PC-3 (cell line): ENCODE results near the gene ADCY10. TPM values are rescaled to one million over a fixed set of nuclear protein-coding genes. Genes with fewer than 3 reads are reported as not detected.
"Not testable (repeated sequence)": the region's sequence is repeated elsewhere in the genome, so short reads cannot be mapped to it uniquely, and the experiment has no call there.

Experiments used
- ATAC-seq: fragments of 200-7000 bp; cut with Tn5 transposase; 2 replicates; pipeline ENCODE4 v1.9.1; 2020; ENCODE audit warnings: mild to moderate bottlenecking, moderate library complexity
- BruUV-seq: library from RNA; stranded (reverse); fragments of 400-500 nt; replicated peaks from 2 replicates; lab custom pipeline; 2021; lab: Mats Ljungman, UMichigan
- CTCF ChIA-PET: fragments of 300-600 bp; sonication (Branson Sonifier 250); formaldehyde crosslinking; loops from one replicate; lab custom pipeline; 2022; ENCODE audit warnings: antibody characterized with exemption; lab: Charles Lee
- POLR2A ChIA-PET: fragments of 300-600 bp; sonication (Branson Sonifier 250); formaldehyde crosslinking; loops from one replicate; lab custom pipeline; 2022; ENCODE audit warnings: antibody characterized with exemption; ENCODE audit not compliant: unreplicated experiment; lab: Charles Lee
- DNase-seq: peaks from one replicate; pipeline ENCODE4 v3.0.0-alpha.2; 2015
- H2AFZ ChIP-seq: fragments of 300-600 bp; sonication (generic); 2 replicates; pipeline ENCODE4 v1.6.0; 2016; ENCODE audit warnings: antibody characterized with exemption, low read length
- H3F3A ChIP-seq: fragments of 300-600 bp; sonication (generic); one replicate; pipeline ENCODE4 v1.6.0; 2017; ENCODE audit warnings: antibody characterized with exemption, low read length, control low read depth, mild to moderate bottlenecking; ENCODE audit not compliant: unreplicated experiment
- H3K27ac ChIP-seq: fragments of 300-600 bp; sonication (generic); 2 replicates; pipeline ENCODE4 v1.5.1; 2016; ENCODE audit warnings: mild to moderate bottlenecking, low read length
- H3K27me3 ChIP-seq: fragments of 300-600 bp; sonication (generic); 2 replicates; pipeline ENCODE4 v1.6.1; 2016; ENCODE audit warnings: low read length, mixed read lengths
- H3K36me3 ChIP-seq: fragments of 300-600 bp; sonication (generic); 2 replicates; pipeline ENCODE4 v1.6.1; 2016; ENCODE audit warnings: low read depth, mixed run types, low read length, mixed read lengths
- H3K4me1 ChIP-seq: fragments of 300-600 bp; sonication (generic); 2 replicates; pipeline ENCODE4 v1.5.1; 2016; ENCODE audit warnings: low read length; ENCODE audit not compliant: insufficient read depth
- H3K4me2 ChIP-seq: fragments of 300-600 bp; sonication (generic); 2 replicates; pipeline ENCODE4 v1.6.0; 2016; ENCODE audit warnings: low read length
- H3K4me3 ChIP-seq: fragments of 300-600 bp; sonication (generic); 2 replicates; pipeline ENCODE4 v1.5.1; 2016; ENCODE audit warnings: mild to moderate bottlenecking, low read length, mixed read lengths
- H3K79me2 ChIP-seq: fragments of 300-600 bp; sonication (generic); 2 replicates; pipeline ENCODE4 v1.6.1; 2017; ENCODE audit warnings: low read length, mixed read lengths
- H3K9ac ChIP-seq: fragments of 300-600 bp; sonication (generic); 2 replicates; pipeline ENCODE4 v1.6.0; 2016; ENCODE audit warnings: mild to moderate bottlenecking, low read length
- H3K9me2 ChIP-seq: fragments of 300-600 bp; sonication (generic); replicated peaks from 2 replicates; pipeline ENCODE4 v1.6.1; 2016; ENCODE audit warnings: mixed run types, low read length, mixed read lengths
- H3K9me3 ChIP-seq: fragments of 300-600 bp; sonication (generic); 2 replicates; pipeline ENCODE4 v1.6.1; 2016; ENCODE audit warnings: low read length, mixed read lengths
- H4K20me1 ChIP-seq: fragments of 300-600 bp; sonication (generic); 2 replicates; pipeline ENCODE4 v1.6.1; 2016; ENCODE audit warnings: low read length, mixed read lengths
- EZH2 ChIP-seq: fragments of 300-600 bp; sonication (generic); IDR thresholded peaks from one replicate; pipeline ENCODE4 v1.6.1; 2017; ENCODE audit warnings: antibody characterized with exemption, mild to moderate bottlenecking, low read length; ENCODE audit not compliant: unreplicated experiment
- EZH2phosphoT487 ChIP-seq: fragments of 300-600 bp; sonication (generic); IDR thresholded peaks from 2 replicates; pipeline ENCODE4 v1.6.1; 2018; ENCODE audit warnings: mild to moderate bottlenecking, antibody characterized with exemption, low read length, borderline replicate concordance
- intact Hi-C: fragments of 100-400 bp; cut with micrococcal nuclease; formaldehyde crosslinking; loops from 2 replicates; pipeline ENCODE4 v1.9.0; 2023
- total RNA-seq: library from RNA; depleted of rRNA; stranded (reverse); fragments of >200 nt; gene quantifications from 2 replicates; pipeline ENCODE4 v1.2.3, GENCODE V29; 2014
- TF ChIP-seq, protein P1 (sequence below): fragments of 300-600 bp; sonication (generic); conservative IDR thresholded peaks from 2 replicates; pipeline ENCODE4 v1.5.1; 2017; ENCODE audit warnings: antibody characterized with exemption, low read depth, mild to moderate bottlenecking, low read length

ADCY10 gene
- total RNA-seq, 1 experiment from 2014 or later: not detected

DNA sequence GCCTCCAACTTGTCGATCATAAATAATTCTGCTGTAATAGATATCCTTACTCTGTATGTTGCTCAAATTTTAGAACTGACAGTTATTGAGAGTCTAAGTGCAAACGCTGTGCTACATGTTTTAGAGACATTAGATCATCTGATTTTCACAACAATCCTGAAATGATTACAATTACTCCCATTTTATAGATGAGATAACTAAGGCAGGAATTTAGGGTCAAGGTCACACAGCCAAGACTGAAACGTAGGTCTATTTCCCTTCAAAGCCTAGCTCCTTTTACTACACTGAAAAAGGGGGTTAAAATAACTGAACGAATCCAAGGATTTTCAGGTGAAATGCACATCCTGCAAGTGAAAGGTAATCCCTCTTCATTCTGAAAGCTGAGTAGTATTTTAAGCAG, 19.9 kb upstream of the ADCY10 start:
- H3K9me2 ChIP-seq: no peaks in the 10 kb centered on the region
- ChIA-PET CTCF (interaction anchor here (0.5 to 4.6 kb wide), 2 partner anchors 148 to 190 kb away, joined by 3 to 25 read pairs; no protein-coding TSS in a partner anchor), POLR2A (no interaction called here)
- BruUV-seq: no TSS peak
- H3K79me2 ChIP-seq: peaks cover 70% of the 10 kb centered on the region
- H3K4me3 ChIP-seq: peak overlapping the region; percentile 79
- intact Hi-C loops: no loop called here
- no peak overlapping the region for H2AFZ ChIP-seq
- H3K9ac ChIP-seq: no peak overlapping the region
- H3F3A ChIP-seq: no peaks in the 10 kb centered on the region
- no peak overlapping the region for H3K27ac ChIP-seq
- H3K36me3 ChIP-seq: no peaks in the 10 kb centered on the region
- no peaks in the 10 kb centered on the region for H3K27me3 ChIP-seq
- peak overlapping the region; percentile 91 for H3K4me2 ChIP-seq
- peaks cover 22% of the 10 kb centered on the region for H3K4me1 ChIP-seq
- ATAC-seq: no peak
- no peaks in the 10 kb centered on the region for H4K20me1 ChIP-seq
- no peak for TF ChIP-seq EZH2
- TF ChIP-seq EZH2phosphoT487: no peak
- TF ChIP-seq, protein P1, sequence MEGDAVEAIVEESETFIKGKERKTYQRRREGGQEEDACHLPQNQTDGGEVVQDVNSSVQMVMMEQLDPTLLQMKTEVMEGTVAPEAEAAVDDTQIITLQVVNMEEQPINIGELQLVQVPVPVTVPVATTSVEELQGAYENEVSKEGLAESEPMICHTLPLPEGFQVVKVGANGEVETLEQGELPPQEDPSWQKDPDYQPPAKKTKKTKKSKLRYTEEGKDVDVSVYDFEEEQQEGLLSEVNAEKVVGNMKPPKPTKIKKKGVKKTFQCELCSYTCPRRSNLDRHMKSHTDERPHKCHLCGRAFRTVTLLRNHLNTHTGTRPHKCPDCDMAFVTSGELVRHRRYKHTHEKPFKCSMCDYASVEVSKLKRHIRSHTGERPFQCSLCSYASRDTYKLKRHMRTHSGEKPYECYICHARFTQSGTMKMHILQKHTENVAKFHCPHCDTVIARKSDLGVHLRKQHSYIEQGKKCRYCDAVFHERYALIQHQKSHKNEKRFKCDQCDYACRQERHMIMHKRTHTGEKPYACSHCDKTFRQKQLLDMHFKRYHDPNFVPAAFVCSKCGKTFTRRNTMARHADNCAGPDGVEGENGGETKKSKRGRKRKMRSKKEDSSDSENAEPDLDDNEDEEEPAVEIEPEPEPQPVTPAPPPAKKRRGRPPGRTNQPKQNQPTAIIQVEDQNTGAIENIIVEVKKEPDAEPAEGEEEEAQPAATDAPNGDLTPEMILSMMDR: no peak
- no peaks in the 10 kb centered on the region for H3K9me3 ChIP-seq
- DNase-seq: no peak

DNA sequence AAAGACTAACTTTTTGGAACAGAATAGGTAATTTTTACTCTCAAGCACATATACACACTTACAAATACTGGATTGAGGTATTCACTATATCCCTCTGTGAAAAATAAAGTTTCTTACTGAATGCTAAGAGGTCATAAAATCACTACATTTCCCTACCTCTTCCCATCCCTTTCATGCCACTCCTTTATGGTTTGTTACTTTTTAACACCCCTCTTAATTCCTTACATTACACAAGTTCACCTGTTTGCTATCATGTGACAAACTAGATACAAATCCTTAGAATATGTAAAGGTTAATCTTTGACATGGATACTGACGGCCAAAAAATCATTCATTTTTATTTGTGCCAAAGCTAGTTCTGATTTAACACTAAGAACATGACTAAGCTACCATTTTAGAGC, 15.8 kb upstream of the ADCY10 start:
- intact Hi-C loops: no loop called here
- BruUV-seq: no TSS peak

DNA sequence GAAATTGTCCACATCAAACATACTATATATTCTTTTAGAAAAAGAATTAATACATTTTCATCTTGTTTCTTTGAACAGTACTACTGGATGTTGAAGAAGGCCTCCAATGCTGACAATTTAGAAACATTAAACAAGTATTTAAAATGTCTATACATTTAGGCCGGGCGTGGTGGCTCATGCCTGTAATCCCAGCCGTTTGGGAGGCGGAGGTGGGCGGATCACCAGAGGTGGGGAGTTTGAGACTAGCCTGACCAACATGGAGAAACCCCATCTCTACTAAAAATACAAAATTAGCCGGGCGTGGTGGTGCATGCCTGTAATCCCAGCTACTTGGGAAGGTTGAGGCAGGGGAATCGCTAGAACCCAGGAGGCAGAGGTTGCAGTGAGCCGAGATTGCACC, 15.0 kb upstream of the ADCY10 start:
- intact Hi-C loops, H3K36me3 ChIP-seq, BruUV-seq, CTCF ChIA-PET, H3K27me3 ChIP-seq, H2AFZ ChIP-seq, H3K4me1 ChIP-seq, H4K20me1 ChIP-seq, H3K4me3 ChIP-seq, H3F3A ChIP-seq, H3K4me2 ChIP-seq, ATAC-seq, H3K9me2 ChIP-seq, H3K9me3 ChIP-seq, H3K27ac ChIP-seq, H3K9ac ChIP-seq, POLR2A ChIA-PET, DNase-seq: not testable (repeated sequence)
- peaks cover 33% of the 10 kb centered on the region for H3K79me2 ChIP-seq

More for the DNA sequence above, 15.8 kb upstream of the ADCY10 start:
- Histone ChIP-seq H4K20me1 (no peaks in the 10 kb centered on the region), H3K9me2 (no peaks in the 10 kb centered on the region), H3K4me3 (no peak overlapping the region), H3K27ac (no peak overlapping the region), H3K79me2 (peaks cover 41% of the 10 kb centered on the region), H3K36me3 (no peaks in the 10 kb centered on the region), H3K9me3 (no peaks in the 10 kb centered on the region), H3K9ac (no peak overlapping the region), H3K4me2 (no peak overlapping the region), H3K27me3 (no peaks in the 10 kb centered on the region), H3K4me1 (peaks cover 15% of the 10 kb centered on the region), H2AFZ (no peak overlapping the region), H3F3A (no peaks in the 10 kb centered on the region)
- no peak for DNase-seq
- ATAC-seq: no peak
- TF ChIP-seq EZH2: no peak
- TF ChIP-seq, protein P1: no peak
- no peak for TF ChIP-seq EZH2phosphoT487
- CTCF ChIA-PET: no interaction called here
- POLR2A ChIA-PET: no interaction called here
